Smooth muscle cell (in vitro differentiated cells): Measurements from ENCODE around the gene C3orf80. TPM values are rescaled to one million over a fixed set of nuclear protein-coding genes. Genes with fewer than 3 reads are reported as not detected.

Experiments used
- DNase-seq: peaks from one replicate; lab custom pipeline; 2025; ENCODE audit not compliant: unreplicated experiment; lab: John Stamatoyannopoulos, UW
- H2AFZ ChIP-seq: fragments of 200-600 bp; sonication (generic); 2 replicates; pipeline ENCODE4 v1.6.0; 2016; ENCODE audit warnings: antibody characterized with exemption, low read depth, mild to moderate bottlenecking
- H3F3A ChIP-seq: fragments of 200-600 bp; sonication (generic); 2 replicates; pipeline ENCODE4 v1.6.0; 2017; ENCODE audit warnings: antibody characterized with exemption, low read depth
- H3K27ac ChIP-seq: fragments of 200-600 bp; sonication (generic); 2 replicates; pipeline ENCODE4 v1.5.1; 2016; ENCODE audit warnings: low read depth, mild to moderate bottlenecking
- H3K27me3 ChIP-seq: fragments of 200-600 bp; sonication (generic); 2 replicates; pipeline ENCODE4 v1.6.1; 2016; ENCODE audit warnings: low read depth, mild to moderate bottlenecking
- H3K36me3 ChIP-seq: fragments of 200-600 bp; sonication (generic); 2 replicates; pipeline ENCODE4 v1.5.1; 2016; ENCODE audit warnings: low read depth
- H3K4me1 ChIP-seq: fragments of 200-600 bp; sonication (generic); 2 replicates; pipeline ENCODE4 v1.5.1; 2016; ENCODE audit warnings: low read depth
- H3K4me2 ChIP-seq: fragments of 200-600 bp; sonication (generic); 2 replicates; pipeline ENCODE4 v1.6.0; 2016; ENCODE audit warnings: mild to moderate bottlenecking
- H3K4me3 ChIP-seq: fragments of 200-600 bp; sonication (generic); 2 replicates; pipeline ENCODE4 v1.5.1; 2016; ENCODE audit warnings: mild to moderate bottlenecking
- H3K79me2 ChIP-seq: fragments of 200-600 bp; sonication (generic); 2 replicates; pipeline ENCODE4 v1.6.0; 2016; ENCODE audit warnings: low read depth, mild to moderate bottlenecking
- H3K9ac ChIP-seq: fragments of 200-600 bp; sonication (generic); 2 replicates; pipeline ENCODE4 v1.6.0; 2016; ENCODE audit warnings: low read depth
- H3K9me3 ChIP-seq: fragments of 200-600 bp; sonication (generic); replicated peaks from 2 replicates; pipeline ENCODE4 v1.5.1; 2016; ENCODE audit warnings: low read depth
- H4K20me1 ChIP-seq: fragments of 200-600 bp; sonication (generic); 2 replicates; pipeline ENCODE4 v1.6.0; 2016; ENCODE audit warnings: low read depth
- WGBS: methylation state at CpG from one replicate; pipeline ENCODE4 v1.1.7; 2016; ENCODE audit warnings: low lambda C conversion rate; 5-methylcytosine and 5-hydroxymethylcytosine counted together
- polyA plus RNA-seq: library from polyadenylated mRNA; unstranded; fragments of >200 nt; fragmentation: Nextera tagmentation; extraction: Ambion mirVana; gene quantifications from 2 replicates; pipeline ENCODE4 v1.2.1, GENCODE V29; 2016
- total RNA-seq: library from RNA; depleted of rRNA; stranded (reverse); fragments of >200 nt; gene quantifications from 2 replicates; pipeline ENCODE4 v1.2.3, GENCODE V29; 2014
- TF ChIP-seq, protein P1 (sequence below): fragments of 200-600 bp; sonication (generic); IDR thresholded peaks from 2 replicates; pipeline ENCODE4 v1.5.1; 2017; ENCODE audit warnings: borderline replicate concordance, mild to moderate bottlenecking, antibody characterized with exemption; ENCODE audit not compliant: insufficient read depth, poor library complexity, severe bottlenecking

C3orf80 gene
- total and polyA plus RNA-seq, 2 experiments from 2014 or later: 10.2 to 17.5 TPM

DNA sequence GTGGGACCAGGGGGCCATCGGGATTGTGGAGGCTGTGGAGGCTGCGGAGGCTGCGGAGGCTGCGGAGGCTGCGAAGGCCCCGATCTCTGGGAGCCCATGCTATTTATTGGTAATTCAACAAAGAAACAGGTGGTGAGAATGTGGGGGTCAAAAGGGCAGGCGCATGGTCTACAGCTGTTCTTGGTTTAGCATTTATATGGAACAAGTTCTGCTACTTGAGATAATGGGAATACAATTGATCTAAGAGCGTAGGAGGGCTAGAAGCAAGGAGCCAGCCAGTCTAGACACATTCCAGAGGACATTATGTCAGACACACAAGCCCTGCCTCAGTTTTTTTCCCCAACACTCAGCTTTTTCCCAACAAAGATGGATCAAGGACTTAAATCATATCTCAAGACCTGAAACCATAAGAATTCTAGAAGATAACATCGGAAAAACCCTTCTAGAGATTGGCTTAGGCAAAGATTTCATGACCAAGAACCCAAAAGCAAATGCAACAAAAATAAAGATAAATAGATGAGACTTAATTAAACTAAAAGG is 20.1 kb downstream of the C3orf80 start:
- no peaks in the 10 kb centered on the region for H3K79me2 ChIP-seq
- no peak overlapping the region for H3K9ac ChIP-seq
- no peaks in the 10 kb centered on the region for H3K36me3 ChIP-seq
- DNase-seq: no peak
- no peaks in the 10 kb centered on the region for H3K9me3 ChIP-seq
- 78% methylated on average over 9 of the region's 9 CpGs for WGBS
- peaks cover 4% of the 10 kb centered on the region for H3F3A ChIP-seq
- no peaks in the 10 kb centered on the region for H3K4me1 ChIP-seq
- no peaks in the 10 kb centered on the region for H3K27me3 ChIP-seq
- H2AFZ ChIP-seq: no peak overlapping the region
- TF ChIP-seq, protein P1, sequence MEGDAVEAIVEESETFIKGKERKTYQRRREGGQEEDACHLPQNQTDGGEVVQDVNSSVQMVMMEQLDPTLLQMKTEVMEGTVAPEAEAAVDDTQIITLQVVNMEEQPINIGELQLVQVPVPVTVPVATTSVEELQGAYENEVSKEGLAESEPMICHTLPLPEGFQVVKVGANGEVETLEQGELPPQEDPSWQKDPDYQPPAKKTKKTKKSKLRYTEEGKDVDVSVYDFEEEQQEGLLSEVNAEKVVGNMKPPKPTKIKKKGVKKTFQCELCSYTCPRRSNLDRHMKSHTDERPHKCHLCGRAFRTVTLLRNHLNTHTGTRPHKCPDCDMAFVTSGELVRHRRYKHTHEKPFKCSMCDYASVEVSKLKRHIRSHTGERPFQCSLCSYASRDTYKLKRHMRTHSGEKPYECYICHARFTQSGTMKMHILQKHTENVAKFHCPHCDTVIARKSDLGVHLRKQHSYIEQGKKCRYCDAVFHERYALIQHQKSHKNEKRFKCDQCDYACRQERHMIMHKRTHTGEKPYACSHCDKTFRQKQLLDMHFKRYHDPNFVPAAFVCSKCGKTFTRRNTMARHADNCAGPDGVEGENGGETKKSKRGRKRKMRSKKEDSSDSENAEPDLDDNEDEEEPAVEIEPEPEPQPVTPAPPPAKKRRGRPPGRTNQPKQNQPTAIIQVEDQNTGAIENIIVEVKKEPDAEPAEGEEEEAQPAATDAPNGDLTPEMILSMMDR: no peak
- no peak overlapping the region for H3K4me2 ChIP-seq
- peak overlapping the region; percentile 62 for H3K27ac ChIP-seq
- H3K4me3 ChIP-seq: no peak overlapping the region
- H4K20me1 ChIP-seq: no peaks in the 10 kb centered on the region

DNA sequence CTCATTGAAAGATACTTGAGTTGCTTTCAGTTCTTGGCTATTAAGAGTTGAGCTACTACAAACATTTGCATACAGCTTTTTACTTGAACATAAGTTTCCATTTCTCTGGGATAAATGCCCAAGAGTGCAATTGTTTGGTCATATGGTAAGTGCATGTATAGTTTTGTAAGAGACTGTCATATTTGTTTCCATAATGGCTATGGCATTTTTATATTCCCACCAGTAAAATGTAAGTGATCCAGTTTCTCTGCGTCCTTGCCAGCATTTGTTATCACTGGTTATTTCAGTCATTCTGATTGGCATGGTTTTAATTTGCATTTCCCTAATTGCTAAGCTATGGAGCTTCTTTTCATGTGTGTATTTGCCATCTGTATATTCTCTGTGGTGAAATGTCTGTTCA is 22.5 kb downstream of the C3orf80 start:
- Histone ChIP-seq H3K27ac (no peak overlapping the region), H3K4me1 (no peaks in the 10 kb centered on the region), H3F3A (peaks cover 4% of the 10 kb centered on the region), H3K4me3 (no peak overlapping the region), H3K79me2 (no peaks in the 10 kb centered on the region), H3K36me3 (no peaks in the 10 kb centered on the region), H3K9ac (no peak overlapping the region), H3K27me3 (no peaks in the 10 kb centered on the region), H3K9me3 (no peaks in the 10 kb centered on the region), H4K20me1 (no peaks in the 10 kb centered on the region), H2AFZ (no peak overlapping the region), H3K4me2 (no peak overlapping the region)
- TF ChIP-seq, protein P1: no peak
- WGBS: 91% methylated on average over 1 of the region's 1 CpG
- no peak for DNase-seq

DNA sequence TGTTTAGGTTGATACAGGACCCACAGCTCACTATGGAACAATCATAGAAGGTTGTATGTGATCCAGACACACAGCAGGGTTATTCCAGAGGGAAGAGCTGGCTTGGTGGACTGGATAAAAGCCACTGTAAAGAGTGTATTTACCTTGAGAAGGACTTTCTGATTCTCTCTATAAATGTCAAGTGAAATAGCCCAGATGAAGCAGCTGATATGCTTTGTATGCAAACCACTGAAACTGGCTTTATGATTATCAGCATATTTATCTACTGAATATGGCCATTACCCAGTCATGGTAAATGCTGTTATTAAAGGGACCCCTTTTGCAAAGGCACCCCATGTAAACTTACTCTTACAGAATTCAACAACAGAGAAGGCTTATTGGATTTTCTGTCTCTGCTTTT is 28.1 kb downstream of the C3orf80 start:
- Histone ChIP-seq H3K27me3 (no peaks in the 10 kb centered on the region), H3K9ac (no peak overlapping the region), H3K27ac (no peak overlapping the region), H3K79me2 (no peaks in the 10 kb centered on the region), H3K4me2 (no peak overlapping the region), H4K20me1 (no peaks in the 10 kb centered on the region), H3F3A (no peaks in the 10 kb centered on the region), H3K4me1 (no peaks in the 10 kb centered on the region), H2AFZ (no peak overlapping the region), H3K4me3 (no peak overlapping the region), H3K36me3 (no peaks in the 10 kb centered on the region), H3K9me3 (no peaks in the 10 kb centered on the region)
- TF ChIP-seq, protein P1: no peak
- no peak for DNase-seq

DNA sequence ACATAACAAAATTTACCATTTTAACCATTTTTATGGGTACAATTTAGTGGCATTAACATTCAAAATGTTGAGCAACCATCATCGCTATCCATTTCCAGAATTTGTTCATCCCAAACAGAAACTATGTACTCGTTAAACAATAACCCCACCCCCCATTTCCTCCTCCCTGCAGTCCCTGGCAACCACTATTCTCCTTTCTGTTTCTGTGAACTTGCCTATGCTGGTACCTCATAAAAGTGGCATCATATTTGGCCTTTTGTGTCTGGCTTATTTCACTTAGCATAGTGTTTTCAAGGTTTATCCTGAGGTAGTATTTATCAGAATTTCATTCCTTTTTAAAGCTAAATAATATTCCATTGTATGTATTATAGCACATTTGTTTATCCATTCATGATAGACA is 32.4 kb downstream of the C3orf80 start:
- Histone ChIP-seq H3K9me3 (no peaks in the 10 kb centered on the region), H3K9ac (no peak overlapping the region), H2AFZ (no peak overlapping the region), H3K4me1 (no peaks in the 10 kb centered on the region), H3K79me2 (no peaks in the 10 kb centered on the region), H3K36me3 (no peaks in the 10 kb centered on the region), H3K27ac (no peak overlapping the region), H3K4me2 (no peak overlapping the region), H3F3A (no peaks in the 10 kb centered on the region), H3K4me3 (no peak overlapping the region), H4K20me1 (no peaks in the 10 kb centered on the region), H3K27me3 (no peaks in the 10 kb centered on the region)
- DNase-seq: no peak
- TF ChIP-seq, protein P1: no peak
- 91% methylated on average over 2 of the region's 2 CpGs for WGBS
